Measurements from ENCODE around the gene LHX6.

LHX6 gene

GRCh38 chr9:122228568-122229484, at the start of gene LHX6:
Gene LHX6 (minus strand): TSS chr9:122228957. CDS start chr9:122228740, 217 bp downstream.
- in situ Hi-C loops (cut with MboI; ENCODE audit: low sequenced_read_pairs) = no loop called here

- in situ Hi-C loops (cut with MboI; ENCODE audit: low sequenced_read_pairs) = no loop called here
Measured at GRCh38 chr9:122277285-122277897, 48.6 kb upstream of the LHX6 start.

GRCh38 chr9:122276096-122276495, 47.3 kb upstream of the LHX6 start:
- in situ Hi-C loops (cut with MboI; ENCODE audit: low sequenced_read_pairs) = no loop called here

- in situ Hi-C loops (cut with MboI; ENCODE audit: low sequenced_read_pairs) = no loop called here
Measured at GRCh38 chr9:122274055-122274454, 45.3 kb upstream of the LHX6 start.

- in situ Hi-C loops (cut with MboI; ENCODE audit: low sequenced_read_pairs) = no loop called here
Measured at GRCh38 chr9:122268041-122268814, 39.5 kb upstream of the LHX6 start.

- in situ Hi-C loops (cut with MboI; ENCODE audit: low sequenced_read_pairs) = no loop called here
Measured at GRCh38 chr9:122265149-122265915, 36.6 kb upstream of the LHX6 start.

- in situ Hi-C loops (cut with MboI; ENCODE audit: low sequenced_read_pairs) = no loop called here
Measured at GRCh38 chr9:122264360-122265148, 35.8 kb upstream of the LHX6 start, which contains the start of the genes MRRF and RBM18. Gene MRRF (plus strand): TSS chr9:122264882. CDS start chr9:122270892, 6,010 bp downstream. Gene RBM18 (minus strand): TSS chr9:122264840. CDS start chr9:122261492, 3,348 bp downstream.

GRCh38 chr9:122263699-122264349, 35.1 kb upstream of the LHX6 start:
- in situ Hi-C loops (cut with MboI; ENCODE audit: low sequenced_read_pairs) = no loop called here

GRCh38 chr9:122262073-122262472, 33.3 kb upstream of the LHX6 start:
- in situ Hi-C loops (cut with MboI; ENCODE audit: low sequenced_read_pairs) = no loop called here

- in situ Hi-C loops (cut with MboI; ENCODE audit: low sequenced_read_pairs) = no loop called here
Measured at GRCh38 chr9:122261469-122261881, 32.7 kb upstream of the LHX6 start.

- in situ Hi-C loops (cut with MboI; ENCODE audit: low sequenced_read_pairs) = no loop called here
Measured at GRCh38 chr9:122258886-122259415, 30.2 kb upstream of the LHX6 start.

GRCh38 chr9:122256206-122256605, 27.4 kb upstream of the LHX6 start:
- in situ Hi-C loops (cut with MboI; ENCODE audit: low sequenced_read_pairs) = no loop called here

- in situ Hi-C loops (cut with MboI; ENCODE audit: low sequenced_read_pairs) = no loop called here
Measured at GRCh38 chr9:122254761-122255160, 26.0 kb upstream of the LHX6 start.

- in situ Hi-C loops (cut with MboI; ENCODE audit: low sequenced_read_pairs) = no loop called here
Measured at GRCh38 chr9:122252796-122253195, 24.0 kb upstream of the LHX6 start.

GRCh38 chr9:122251351-122251750, 22.6 kb upstream of the LHX6 start:
- in situ Hi-C loops (cut with MboI; ENCODE audit: low sequenced_read_pairs) = no loop called here

- in situ Hi-C loops (cut with MboI; ENCODE audit: low sequenced_read_pairs) = no loop called here
Measured at GRCh38 chr9:122248448-122248865, 19.7 kb upstream of the LHX6 start.

GRCh38 chr9:122246666-122247065, 17.9 kb upstream of the LHX6 start:
- in situ Hi-C loops (cut with MboI; ENCODE audit: low sequenced_read_pairs) = no loop called here

- in situ Hi-C loops (cut with MboI; ENCODE audit: low sequenced_read_pairs) = no loop called here
Measured at GRCh38 chr9:122244349-122244748, 15.6 kb upstream of the LHX6 start.

- in situ Hi-C loops (cut with MboI; ENCODE audit: low sequenced_read_pairs) = no loop called here
Measured at GRCh38 chr9:122239722-122240121, 11.0 kb upstream of the LHX6 start.
